AG04450 (cell line): ENCODE results near the gene TMEM88. TPM values are rescaled to one million over a fixed set of nuclear protein-coding genes. Genes with fewer than 3 reads are reported as not detected.

Experiments used
- CTCF ChIA-PET: fragments of 300-600, 350-600 bp; formaldehyde crosslinking; extraction: SDS; loops from one replicate; lab custom pipeline; 2022; ENCODE audit warnings: antibody characterized with exemption, inconsistent platforms; lab: Charles Lee
- POLR2A ChIA-PET: fragments of 350-600 bp; formaldehyde crosslinking; extraction: SDS; loops from one replicate; lab custom pipeline; 2021; ENCODE audit warnings: antibody characterized with exemption, inconsistent platforms; lab: Yijun Ruan, JAX
- DNase-seq: peaks from one replicate; pipeline ENCODE4 v3.0.0-alpha.2; 2011; ENCODE audit warnings: low read depth, low spot score
- H3K27ac ChIP-seq: one replicate; pipeline ENCODE4 v1.5.1; 2012; ENCODE audit warnings: low read depth, low read length, control low read depth
- H3K27me3 ChIP-seq: one replicate; pipeline ENCODE4 v1.6.0; 2012; ENCODE audit warnings: low read length; ENCODE audit not compliant: control insufficient read depth, insufficient read depth
- H3K4me3 ChIP-seq: 2 replicates; pipeline ENCODE4 v1.5.1; 2011; ENCODE audit warnings: mild to moderate bottlenecking, low read depth, low read length, control low read depth
- H3K9me3 ChIP-seq: 2 replicates; pipeline ENCODE4 v1.5.1; 2012; ENCODE audit warnings: low read length; ENCODE audit not compliant: control insufficient read depth, insufficient read depth
- polyA plus RNA-seq: library from polyadenylated mRNA; depleted of rRNA; stranded (reverse); fragments of >200 nt; gene quantifications from 2 replicates; pipeline ENCODE4 v1.2.3, GENCODE V29; 2011
- TF ChIP-seq, protein P1 (sequence below): IDR thresholded peaks from 2 replicates; pipeline ENCODE4 v1.5.1; 2011; ENCODE audit warnings: low read depth, low read length, control low read depth, inconsistent platforms

Gene TMEM88
- polyA plus RNA-seq, 1 experiment: 0.29 TPM

DNA sequence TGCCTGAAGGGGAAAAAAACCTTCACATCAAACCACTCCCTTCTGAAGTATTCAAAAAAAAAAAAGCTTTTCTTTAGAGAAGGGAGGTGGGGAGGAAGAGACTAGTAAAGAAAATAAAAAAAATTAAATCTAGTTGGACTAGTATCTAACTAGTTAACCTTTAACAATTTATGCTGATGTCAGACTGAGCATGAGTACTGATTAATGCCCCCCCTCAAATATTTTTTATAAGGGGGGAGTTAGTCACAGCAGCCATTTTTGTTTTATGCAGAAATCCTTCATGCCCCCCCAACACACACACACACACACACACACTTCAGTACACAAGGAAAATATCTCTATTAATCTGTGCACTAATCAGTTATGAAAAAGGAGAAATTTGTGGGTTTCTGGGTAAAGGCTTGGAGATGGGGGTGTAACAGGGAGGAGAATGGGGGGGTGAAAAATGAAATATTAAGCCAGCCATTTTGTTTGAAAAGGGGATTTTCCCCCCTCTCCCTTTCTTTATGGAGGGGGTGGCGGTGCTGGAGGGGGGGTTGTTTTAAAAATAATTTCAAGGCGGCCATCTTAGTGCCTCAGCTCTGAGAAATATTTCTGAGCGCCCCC is 29.0 kb downstream of the TMEM88 start:
- H3K27ac ChIP-seq: no peak overlapping the region
- peak overlapping the region; percentile 72 for H3K4me3 ChIP-seq
- DNase-seq: no peak
- CTCF ChIA-PET: interaction anchor here (1.1 to 1.2 kb wide), 2 partner anchors 14 to 157 kb away, joined by 3 read pairs; no protein-coding TSS in a partner anchor
- TF ChIP-seq, protein P1, sequence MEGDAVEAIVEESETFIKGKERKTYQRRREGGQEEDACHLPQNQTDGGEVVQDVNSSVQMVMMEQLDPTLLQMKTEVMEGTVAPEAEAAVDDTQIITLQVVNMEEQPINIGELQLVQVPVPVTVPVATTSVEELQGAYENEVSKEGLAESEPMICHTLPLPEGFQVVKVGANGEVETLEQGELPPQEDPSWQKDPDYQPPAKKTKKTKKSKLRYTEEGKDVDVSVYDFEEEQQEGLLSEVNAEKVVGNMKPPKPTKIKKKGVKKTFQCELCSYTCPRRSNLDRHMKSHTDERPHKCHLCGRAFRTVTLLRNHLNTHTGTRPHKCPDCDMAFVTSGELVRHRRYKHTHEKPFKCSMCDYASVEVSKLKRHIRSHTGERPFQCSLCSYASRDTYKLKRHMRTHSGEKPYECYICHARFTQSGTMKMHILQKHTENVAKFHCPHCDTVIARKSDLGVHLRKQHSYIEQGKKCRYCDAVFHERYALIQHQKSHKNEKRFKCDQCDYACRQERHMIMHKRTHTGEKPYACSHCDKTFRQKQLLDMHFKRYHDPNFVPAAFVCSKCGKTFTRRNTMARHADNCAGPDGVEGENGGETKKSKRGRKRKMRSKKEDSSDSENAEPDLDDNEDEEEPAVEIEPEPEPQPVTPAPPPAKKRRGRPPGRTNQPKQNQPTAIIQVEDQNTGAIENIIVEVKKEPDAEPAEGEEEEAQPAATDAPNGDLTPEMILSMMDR: no peak
- POLR2A ChIA-PET: interaction anchor here (0.7 to 1.1 kb wide), 2 partner anchors 11 to 49 kb away, joined by 3 to 4 read pairs; no protein-coding TSS in a partner anchor
- no peaks in the 10 kb centered on the region; the same call in 1 of the 2 replicates for H3K9me3 ChIP-seq
- H3K27me3 ChIP-seq: no peaks in the 10 kb centered on the region

DNA sequence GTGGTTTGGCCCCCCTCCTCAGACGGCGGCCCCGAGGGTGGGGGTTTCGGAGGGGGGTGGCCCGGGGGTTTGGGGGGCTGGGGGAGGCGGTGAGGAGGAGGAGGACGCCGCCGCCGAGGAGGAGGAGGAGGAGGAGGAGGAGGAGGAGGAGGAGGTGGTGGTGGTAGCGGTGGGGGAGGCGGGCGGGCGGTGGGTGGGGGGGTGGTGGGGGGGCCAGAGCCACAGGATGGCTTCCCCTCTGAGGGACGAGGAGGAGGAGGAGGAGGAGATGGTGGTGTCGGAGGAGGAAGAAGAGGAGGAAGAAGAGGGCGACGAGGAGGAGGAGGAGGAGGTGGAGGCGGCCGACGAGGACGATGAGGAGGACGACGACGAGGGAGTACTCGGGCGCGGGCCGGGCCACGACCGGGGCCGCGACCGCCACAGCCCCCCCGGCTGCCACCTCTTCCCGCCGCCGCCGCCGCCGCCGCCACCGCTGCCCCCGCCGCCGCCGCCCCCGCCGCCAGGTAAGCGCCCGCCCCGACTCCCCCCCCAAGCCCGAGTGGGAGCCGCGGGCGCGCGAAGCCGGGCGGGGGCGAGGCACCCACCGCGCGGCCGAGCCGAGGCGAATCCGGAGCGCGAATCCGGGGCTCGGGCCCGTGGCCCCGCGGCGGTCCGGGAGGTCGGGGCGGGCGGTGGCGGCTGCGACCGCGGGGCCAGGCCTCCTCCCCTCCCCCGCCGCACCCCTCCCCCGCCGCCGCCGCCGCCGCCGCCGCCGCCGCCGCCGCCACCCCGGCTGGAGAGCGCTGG is 29.9 kb downstream of the TMEM88 start:
- Histone ChIP-seq H3K4me3 (peak overlapping the region; percentile 79), H3K27ac (peak overlapping the region; percentile 94), H3K9me3 (no peaks in the 10 kb centered on the region; the same call in 1 of the 2 replicates), H3K27me3 (no peaks in the 10 kb centered on the region)
- TF ChIP-seq, protein P1: no peak
- ChIA-PET CTCF (no interaction called here), POLR2A (interaction anchor here (0.7 to 1.7 kb wide), 2 partner anchors 28 to 842 kb away, joined by 3 to 4 read pairs; partner anchors contain the start of gene NAA38)
- no peak for DNase-seq

DNA sequence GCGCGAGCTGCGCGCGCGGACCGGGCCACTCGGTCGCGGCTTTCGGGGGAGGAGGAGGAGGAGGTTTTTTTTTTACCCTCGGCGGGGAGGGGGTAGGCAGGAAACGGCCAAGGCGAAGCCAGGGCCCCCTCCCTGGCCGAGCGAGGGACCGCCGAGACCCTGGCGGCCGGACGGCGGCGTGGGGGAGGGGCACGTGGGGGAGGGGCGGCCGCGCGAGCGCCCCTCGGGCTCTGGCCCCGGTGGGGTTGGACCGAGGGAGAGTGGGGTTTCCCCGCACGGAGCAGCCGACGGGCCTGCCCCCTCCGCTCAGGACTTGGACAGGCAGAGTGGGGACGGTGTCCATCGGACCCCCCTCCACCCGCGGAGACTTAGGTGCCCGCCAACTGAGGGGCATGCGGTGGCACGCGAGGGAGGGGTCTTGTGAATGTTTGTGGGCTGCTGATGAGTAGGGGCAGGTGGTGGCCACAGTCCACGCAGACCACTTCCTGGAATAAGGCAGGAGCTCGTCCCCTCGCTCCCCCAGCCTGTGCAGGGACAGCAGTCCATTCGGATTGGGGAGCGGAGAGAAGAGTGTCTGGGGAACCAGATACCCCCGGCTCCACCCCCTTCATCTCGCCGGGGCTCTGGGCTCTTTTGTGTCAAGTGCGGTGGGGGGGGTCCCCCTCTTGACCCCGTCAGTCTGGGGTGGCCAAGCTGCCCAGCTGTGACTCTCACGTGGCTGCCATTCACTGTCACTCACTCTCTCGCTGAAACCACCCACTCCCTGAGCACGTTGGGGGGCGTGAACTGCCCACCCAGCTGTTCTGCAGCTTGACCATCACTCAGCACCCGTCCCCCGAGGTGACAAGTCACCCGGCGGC is 30.7 kb downstream of the TMEM88 start:
- POLR2A ChIA-PET: interaction anchor here (0.6 to 1.7 kb wide), 5 partner anchors 18 to 843 kb away, joined by 3 to 8 read pairs (median 3); partner anchors contain the start of genes KDM6B and NAA38

DNA sequence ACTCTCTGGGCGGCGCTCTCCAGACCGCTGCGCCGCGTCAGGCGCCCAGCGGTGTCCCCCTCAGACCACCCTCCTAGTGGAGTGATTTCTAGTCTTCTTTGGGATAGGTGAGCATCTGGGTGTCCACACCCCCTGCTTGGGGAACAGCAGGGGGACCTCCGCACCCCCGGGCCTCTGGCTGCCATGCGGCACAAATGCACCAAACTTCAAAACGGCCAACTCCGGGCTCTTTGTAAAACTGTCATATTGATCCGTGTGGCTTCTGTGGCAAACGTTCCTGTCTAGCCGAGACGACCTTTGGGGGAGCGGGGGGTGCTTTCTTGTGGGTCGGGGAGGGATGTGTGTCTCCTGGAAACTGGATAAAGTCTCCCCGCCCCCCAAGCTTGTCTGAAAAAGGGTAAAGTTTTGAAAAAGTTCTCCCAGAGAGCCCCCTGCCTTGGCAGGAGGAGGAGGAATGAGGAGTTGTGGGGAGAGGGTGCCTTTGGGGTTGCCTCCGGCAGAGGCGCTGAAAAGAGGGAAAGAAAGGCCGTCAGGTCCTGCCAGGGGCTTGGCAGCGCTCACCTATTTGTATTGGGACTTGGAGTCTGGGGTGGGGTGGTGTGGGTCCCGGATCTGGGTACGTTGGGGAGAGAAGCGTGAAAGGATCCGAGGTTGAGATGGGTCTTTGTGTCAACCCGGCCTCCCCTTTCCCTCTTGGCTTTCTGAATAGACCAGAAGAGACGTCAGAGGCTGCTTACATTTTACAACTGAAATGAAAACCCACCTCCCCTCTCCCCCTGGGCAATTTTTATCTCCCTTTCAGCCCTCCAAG is 31.6 kb downstream of the TMEM88 start:
- Histone ChIP-seq H3K27me3 (no peaks in the 10 kb centered on the region), H3K9me3 (no peaks in the 10 kb centered on the region; the same call in 1 of the 2 replicates), H3K4me3 (peak overlapping the region; percentile 79), H3K27ac (peak overlapping the region; percentile 94)
- POLR2A ChIA-PET: interaction anchor here (0.6 to 1.7 kb wide), 2 partner anchors 29 to 63 kb away, joined by 4 to 8 read pairs; partner anchors contain the start of gene NAA38
- CTCF ChIA-PET: no interaction called here
- no peak for DNase-seq
- TF ChIP-seq, protein P1: no peak

More for the DNA sequence above, 30.7 kb downstream of the TMEM88 start:
- Histone ChIP-seq H3K9me3 (no peaks in the 10 kb centered on the region; the same call in 1 of the 2 replicates), H3K27me3 (no peaks in the 10 kb centered on the region), H3K4me3 (peak overlapping the region; percentile 79), H3K27ac (peak overlapping the region; percentile 94)
- CTCF ChIA-PET: no interaction called here
- DNase-seq: no peak
- TF ChIP-seq, protein P1: no peak
